ENCODE results near the gene ZDHHC24.

DNA sequence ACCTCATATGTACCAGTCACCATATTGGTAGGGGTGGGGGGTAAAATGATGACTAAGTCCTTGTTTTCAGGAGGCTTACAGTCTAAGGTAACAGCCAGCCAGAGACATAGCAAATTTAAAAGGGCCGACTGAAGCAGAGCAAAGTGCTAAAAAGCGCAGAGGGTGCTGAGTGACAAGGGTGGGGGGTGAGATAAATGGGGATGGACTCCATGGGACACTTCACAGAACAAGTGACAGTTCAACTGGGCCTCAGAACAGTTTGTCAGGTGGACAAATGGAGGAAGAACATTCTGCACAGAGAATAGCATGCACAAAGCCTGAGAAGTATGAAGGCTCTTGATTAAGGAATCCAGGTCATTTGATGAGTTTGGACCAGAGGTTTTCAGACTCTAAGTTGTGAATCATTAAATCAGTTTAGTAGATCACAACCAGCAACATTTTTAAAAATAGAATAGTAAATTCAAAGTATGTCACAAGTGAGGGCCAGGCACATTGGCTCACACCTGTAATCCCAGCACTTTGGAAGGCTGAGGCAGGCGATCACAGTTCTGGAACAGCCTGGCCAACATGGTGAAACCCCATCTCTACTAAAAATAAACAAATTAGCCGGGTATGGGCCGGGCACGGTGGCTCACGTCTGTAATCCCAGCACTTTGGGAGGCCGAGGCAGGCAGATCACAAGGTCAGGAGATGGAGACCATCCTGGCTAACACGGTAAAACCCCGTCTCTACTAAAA, 21.4 kb downstream of the ZDHHC24 start:
- TF ChIP-seq POLR2A (IDR thresholded peaks at IDR 0.05) (no peak), POLR2AphosphoS5 (IDR thresholded peaks at IDR 0.05) (no peak)
- TF ChIP-seq, protein P1, sequence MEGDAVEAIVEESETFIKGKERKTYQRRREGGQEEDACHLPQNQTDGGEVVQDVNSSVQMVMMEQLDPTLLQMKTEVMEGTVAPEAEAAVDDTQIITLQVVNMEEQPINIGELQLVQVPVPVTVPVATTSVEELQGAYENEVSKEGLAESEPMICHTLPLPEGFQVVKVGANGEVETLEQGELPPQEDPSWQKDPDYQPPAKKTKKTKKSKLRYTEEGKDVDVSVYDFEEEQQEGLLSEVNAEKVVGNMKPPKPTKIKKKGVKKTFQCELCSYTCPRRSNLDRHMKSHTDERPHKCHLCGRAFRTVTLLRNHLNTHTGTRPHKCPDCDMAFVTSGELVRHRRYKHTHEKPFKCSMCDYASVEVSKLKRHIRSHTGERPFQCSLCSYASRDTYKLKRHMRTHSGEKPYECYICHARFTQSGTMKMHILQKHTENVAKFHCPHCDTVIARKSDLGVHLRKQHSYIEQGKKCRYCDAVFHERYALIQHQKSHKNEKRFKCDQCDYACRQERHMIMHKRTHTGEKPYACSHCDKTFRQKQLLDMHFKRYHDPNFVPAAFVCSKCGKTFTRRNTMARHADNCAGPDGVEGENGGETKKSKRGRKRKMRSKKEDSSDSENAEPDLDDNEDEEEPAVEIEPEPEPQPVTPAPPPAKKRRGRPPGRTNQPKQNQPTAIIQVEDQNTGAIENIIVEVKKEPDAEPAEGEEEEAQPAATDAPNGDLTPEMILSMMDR (IDR thresholded peaks at IDR 0.05), result no peak

Data from gastroesophageal sphincter (tissue), 3 donors.